RKO (cell line): Measurements from ENCODE around the gene NHLRC4.

ENCODE experiments used
- DNase-seq: peaks from one replicate; pipeline ENCODE4 v3.0.0-alpha.2; 2016; ENCODE audit warnings: low spot score

The NHLRC4 gene

GRCh38 chr16:582614-583331, 16.0 kb downstream of the NHLRC4 start:
- peak; percentile 43 for DNase-seq

GRCh38 chr16:583470-583814, 16.6 kb downstream of the NHLRC4 start:
- DNase-seq, result no peak

GRCh38 chr16:583815-584591, 17.2 kb downstream of the NHLRC4 start:
- DNase-seq, result no peak

GRCh38 chr16:585351-585750, 18.5 kb downstream of the NHLRC4 start:
- DNase-seq, result peak; percentile 32

GRCh38 chr16:586047-586644, 19.3 kb downstream of the NHLRC4 start:
- peak; percentile 24 for DNase-seq

DNA sequence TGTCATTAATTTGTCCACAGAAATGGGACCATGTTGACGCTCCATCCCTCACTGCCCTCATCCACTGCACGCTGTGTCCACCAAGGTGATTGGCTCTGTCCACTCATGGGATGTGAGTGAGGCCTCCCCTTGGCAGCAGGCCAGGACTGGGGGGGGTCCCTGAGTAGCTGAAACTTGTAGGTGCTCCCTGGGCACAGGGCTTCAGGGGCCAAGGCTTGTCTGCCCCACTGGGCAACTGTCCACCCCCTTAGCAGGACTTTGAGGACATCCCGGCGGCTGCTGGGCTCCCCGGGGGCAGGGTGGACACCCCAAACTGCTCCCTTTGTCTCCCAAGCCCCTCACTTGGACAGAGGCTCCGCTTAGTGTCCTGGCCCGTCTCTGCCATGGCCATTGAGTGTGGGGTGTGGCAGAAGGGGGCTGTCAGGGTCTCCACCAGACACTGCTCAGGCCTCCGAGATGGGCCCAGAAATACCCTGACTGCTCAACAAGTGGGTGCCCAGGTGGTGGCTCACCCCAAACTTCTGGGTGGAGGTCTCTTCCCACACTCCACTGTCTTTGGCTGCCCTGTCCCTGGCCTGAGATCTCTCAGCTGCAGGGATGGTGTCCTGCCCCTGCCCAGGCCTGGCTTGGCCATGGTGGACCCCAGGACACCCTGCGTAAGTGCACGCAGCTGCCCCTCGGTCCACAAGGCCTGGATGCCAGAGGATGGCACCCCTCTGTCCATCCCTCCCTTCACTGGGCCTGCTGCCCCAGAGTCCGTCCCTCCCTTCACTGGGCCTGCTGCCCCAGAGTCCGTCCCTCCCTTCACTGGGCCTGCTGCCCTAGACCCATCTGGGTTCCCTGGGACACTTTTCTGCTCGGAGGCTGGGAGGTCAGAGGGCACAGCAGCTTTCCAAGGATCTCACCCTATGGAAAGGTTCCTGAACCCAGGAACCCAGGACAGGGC, 20.1 kb downstream of the NHLRC4 start:
- no peak for DNase-seq

DNA sequence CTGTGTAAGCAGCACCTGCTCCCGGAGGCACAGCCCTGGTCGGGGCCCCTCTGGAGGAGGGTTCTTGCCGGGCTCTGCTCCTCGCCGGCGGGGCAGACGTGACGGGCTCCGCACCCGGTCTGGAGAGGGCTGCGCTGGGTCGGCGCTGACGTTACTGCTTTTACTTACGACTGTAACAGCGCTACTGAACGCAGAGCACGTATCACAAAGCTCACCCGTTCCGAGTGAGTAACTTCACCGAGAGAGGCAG, 21.8 kb downstream of the NHLRC4 start:
- DNase-seq, result peak; percentile 79

GRCh38 chr16:588889-589657, 22.3 kb downstream of the NHLRC4 start:
- peak; percentile 94 for DNase-seq

DNA sequence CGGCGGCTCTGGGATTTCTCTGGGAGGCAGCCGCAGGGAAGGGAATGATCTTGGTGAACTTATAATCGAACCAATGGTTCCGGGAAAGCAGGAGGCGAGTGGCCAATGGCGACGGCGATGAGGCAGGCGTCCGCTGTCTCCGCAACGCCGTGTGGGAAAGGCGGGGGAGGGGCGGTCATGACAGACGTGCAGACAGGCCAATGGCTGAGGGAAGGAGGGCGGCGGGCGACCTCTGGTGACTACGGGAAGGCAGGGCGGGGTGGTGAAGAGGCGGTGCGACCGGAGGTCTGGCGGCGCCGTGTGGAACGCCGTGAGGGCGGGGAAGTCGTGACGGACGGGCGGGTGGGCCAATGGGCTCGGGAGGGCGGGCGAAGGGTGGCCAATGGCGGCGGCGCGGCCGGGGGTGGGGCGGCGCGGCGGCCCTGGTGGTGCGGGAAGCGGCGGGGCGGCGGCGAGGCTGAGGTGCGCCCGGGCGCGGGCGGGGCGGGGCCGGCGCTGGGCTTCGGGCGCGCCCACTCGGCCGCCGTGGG, 22.9 kb downstream of the NHLRC4 start, which contains the start of gene RAB40C:
RAB40C (plus strand) TSS at position 409 of the 530 bp plus-strand sequence. CDS start 226 bp downstream, outside the sequence.
- DNase-seq, result peak; percentile 96

DNA sequence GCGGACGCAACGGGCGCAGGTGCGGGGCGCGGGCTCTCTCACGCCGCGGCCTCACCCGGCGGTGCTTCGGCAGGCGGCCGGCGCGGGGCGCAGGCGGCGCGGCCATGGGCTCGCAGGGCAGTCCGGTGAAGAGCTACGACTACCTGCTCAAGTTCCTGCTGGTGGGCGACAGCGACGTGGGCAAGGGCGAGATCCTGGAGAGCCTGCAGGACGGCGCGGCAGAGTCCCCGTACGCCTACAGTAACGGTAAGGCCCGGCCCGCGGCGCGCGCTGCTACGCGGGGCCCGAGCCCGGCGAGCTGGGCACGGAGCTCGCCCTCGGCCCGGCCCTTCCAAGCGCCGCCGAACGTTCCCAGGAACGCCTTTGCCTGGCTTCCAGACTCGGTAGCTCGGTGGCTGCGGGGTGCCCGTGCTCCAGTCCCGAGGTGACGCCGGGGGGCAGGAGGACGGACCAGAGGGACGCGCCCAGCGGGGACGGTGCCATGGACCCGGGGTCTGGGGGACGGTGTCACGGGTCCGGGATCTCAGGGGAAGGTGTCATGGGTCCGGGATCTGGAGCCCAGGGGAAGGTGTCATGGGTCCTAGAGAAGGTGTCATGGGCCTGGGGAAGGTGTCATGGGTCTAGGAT, 23.5 kb downstream of the NHLRC4 start:
- no peak for DNase-seq

DNA sequence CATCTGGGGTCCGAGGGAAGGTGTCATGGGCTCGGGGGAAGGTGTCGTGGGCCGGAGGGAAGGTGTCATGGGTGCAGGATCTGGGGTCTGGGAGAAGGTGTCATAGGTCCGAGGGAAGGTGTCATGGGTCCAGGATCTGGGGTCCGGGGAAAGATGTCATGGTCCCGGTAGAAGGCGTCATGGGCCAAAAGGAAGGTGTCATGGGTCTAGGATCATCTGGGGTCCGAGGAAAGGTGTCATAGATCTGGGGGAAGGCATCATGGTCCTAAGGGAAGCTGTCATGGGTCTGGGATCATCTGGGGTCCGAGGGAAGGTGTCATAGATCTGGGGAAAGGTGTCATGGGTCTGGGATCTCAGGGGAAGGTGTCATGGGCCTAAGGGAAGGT, 24.0 kb downstream of the NHLRC4 start:
- no peak for DNase-seq

DNA sequence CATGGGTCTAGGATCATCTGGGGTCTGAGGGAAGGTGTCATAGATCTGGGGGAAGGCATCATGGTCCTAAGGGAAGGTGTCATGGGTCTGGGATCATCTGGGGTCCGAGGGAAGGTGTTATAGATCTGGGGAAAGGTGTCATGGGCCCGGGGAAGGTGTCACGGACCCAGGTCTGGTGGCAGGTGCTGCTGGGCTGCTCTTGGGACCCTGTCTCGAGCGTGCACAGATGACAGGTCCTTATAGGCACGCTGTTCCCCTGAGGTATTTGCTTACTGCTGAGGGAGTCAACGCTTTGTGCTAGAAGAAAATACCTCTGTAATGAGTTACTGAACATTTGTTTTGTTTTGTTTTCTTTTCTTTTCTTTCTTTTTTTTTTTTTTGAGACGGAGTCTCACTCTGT, 24.4 kb downstream of the NHLRC4 start:
- DNase-seq, result no peak

- DNase-seq, result no peak
These were observed 25.2 kb downstream of the NHLRC4 start for GRCh38 chr16:591892-592517.

- DNase-seq, result no peak
These were observed 25.9 kb downstream of the NHLRC4 start for GRCh38 chr16:592518-593306.

- no peak for DNase-seq
These were observed 26.6 kb downstream of the NHLRC4 start for GRCh38 chr16:593406-593805.

DNA sequence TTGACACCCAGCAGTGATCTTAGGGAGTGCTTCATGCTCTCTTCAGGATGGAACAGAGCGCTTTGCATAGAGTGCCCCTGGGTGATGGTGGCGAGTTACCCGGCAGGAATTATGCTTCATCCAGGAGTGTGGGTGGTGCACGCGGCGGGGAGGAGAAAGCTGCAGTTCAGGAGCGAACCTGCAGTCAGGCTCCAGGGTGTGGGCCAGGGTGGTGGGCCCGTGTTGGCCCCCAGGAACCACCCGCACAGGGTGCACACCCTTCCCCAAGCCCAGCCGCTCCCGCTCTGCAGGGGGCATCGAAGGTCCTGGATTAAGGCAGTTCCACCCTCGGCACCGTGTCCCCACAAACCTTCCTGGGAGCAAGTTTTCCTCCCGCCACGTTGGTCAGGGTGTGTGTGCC, 27.0 kb downstream of the NHLRC4 start:
- no peak for DNase-seq

DNA sequence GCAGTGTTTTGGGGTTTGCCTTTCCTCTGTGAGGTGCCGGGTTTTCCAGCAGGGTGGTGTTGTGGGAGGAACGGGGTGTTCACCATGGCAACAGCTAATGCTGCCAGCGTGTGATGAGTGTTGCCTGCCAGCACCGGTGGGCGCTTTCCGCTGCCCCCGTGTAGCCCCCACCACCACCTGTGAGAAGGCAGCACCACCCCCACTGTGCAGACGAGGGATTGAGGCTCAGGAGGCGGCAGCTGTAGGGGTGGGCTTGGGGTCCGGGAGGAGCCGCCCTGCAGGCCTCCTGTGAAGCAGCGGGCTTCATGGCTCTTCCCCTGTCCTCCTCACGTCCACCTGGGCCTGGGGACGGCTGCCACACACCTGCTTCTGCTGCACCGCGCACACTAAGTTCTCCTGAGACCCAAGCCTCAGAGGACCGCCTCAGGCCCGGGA, 28.3 kb downstream of the NHLRC4 start:
- no peak for DNase-seq

GRCh38 chr16:595942-596735, 29.3 kb downstream of the NHLRC4 start:
- DNase-seq, result no peak

- DNase-seq, result no peak
These were observed 29.9 kb downstream of the NHLRC4 start for GRCh38 chr16:596736-597060.
